ENCODE results near the gene CER1. TPM values are rescaled to one million over a fixed set of nuclear protein-coding genes. Genes with fewer than 3 reads are reported as not detected.

Gene CER1
- total and polyA plus RNA-seq, 2 experiments from 2014 or later = 0.53 TPM; not detected in 1

- Histone ChIP-seq H3K27ac (no peak overlapping the region), H3K9me3 (ENCODE audit: low read depth) (no peaks in the 10 kb centered on the region), H3K9me2 (replicated peaks; ENCODE audit: insufficient read depth) (no peaks in the 10 kb centered on the region), H4K20me1 (ENCODE audit: insufficient read depth, poor library complexity, severe bottlenecking) (no peaks in the 10 kb centered on the region), H3K27me3 (no peaks in the 10 kb centered on the region), H3K4me3 (no peak overlapping the region), H3K4me2 (no peak overlapping the region), H3K79me2 (peaks cover 9% of the 10 kb centered on the region), H2AFZ (no peak overlapping the region), H3K4me1 (ENCODE audit: insufficient read depth) (no peaks in the 10 kb centered on the region), H3K36me3 (replicated peaks; ENCODE audit: insufficient read depth, low read depth) (no peaks in the 10 kb centered on the region)
- DNase-seq (ENCODE audit: low spot score) = no peak
- TF ChIP-seq EZH2phosphoT487 (IDR thresholded peaks at IDR 0.05; ENCODE audit: low read depth, severe bottlenecking, unreplicated experiment) (no peak), EZH2 (IDR thresholded peaks at IDR 0.05; ENCODE audit: borderline replicate concordance) (no peak)
- TF ChIP-seq, protein P1, sequence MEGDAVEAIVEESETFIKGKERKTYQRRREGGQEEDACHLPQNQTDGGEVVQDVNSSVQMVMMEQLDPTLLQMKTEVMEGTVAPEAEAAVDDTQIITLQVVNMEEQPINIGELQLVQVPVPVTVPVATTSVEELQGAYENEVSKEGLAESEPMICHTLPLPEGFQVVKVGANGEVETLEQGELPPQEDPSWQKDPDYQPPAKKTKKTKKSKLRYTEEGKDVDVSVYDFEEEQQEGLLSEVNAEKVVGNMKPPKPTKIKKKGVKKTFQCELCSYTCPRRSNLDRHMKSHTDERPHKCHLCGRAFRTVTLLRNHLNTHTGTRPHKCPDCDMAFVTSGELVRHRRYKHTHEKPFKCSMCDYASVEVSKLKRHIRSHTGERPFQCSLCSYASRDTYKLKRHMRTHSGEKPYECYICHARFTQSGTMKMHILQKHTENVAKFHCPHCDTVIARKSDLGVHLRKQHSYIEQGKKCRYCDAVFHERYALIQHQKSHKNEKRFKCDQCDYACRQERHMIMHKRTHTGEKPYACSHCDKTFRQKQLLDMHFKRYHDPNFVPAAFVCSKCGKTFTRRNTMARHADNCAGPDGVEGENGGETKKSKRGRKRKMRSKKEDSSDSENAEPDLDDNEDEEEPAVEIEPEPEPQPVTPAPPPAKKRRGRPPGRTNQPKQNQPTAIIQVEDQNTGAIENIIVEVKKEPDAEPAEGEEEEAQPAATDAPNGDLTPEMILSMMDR (IDR thresholded peaks at IDR 0.05; ENCODE audit: poor library complexity) = no peak
- WGBS (ENCODE audit: low lambda C conversion rate, missing lambda C conversion rate) = 79% methylated on average over 3 of the region's 3 CpGs
These were observed 43.8 kb downstream of the CER1 start for GRCh38 chr9:14678776-14679175.

- Histone ChIP-seq H4K20me1 (ENCODE audit: insufficient read depth, poor library complexity, severe bottlenecking) (no peaks in the 10 kb centered on the region), H3K4me1 (ENCODE audit: insufficient read depth) (no peaks in the 10 kb centered on the region), H3K4me2 (no peak overlapping the region), H2AFZ (no peak overlapping the region), H3K27me3 (no peaks in the 10 kb centered on the region), H3K9me2 (replicated peaks; ENCODE audit: insufficient read depth) (no peaks in the 10 kb centered on the region), H3K79me2 (peaks cover 9% of the 10 kb centered on the region), H3K4me3 (no peak overlapping the region), H3K9me3 (ENCODE audit: low read depth) (no peaks in the 10 kb centered on the region), H3K36me3 (replicated peaks; ENCODE audit: insufficient read depth, low read depth) (no peaks in the 10 kb centered on the region), H3K27ac (no peak overlapping the region)
- no peak for DNase-seq (ENCODE audit: low spot score)
- TF ChIP-seq EZH2phosphoT487 (IDR thresholded peaks at IDR 0.05; ENCODE audit: low read depth, severe bottlenecking, unreplicated experiment) (no peak), EZH2 (IDR thresholded peaks at IDR 0.05; ENCODE audit: borderline replicate concordance) (no peak)
- TF ChIP-seq, protein P1 (IDR thresholded peaks at IDR 0.05; ENCODE audit: poor library complexity) = no peak
- WGBS (ENCODE audit: low lambda C conversion rate, missing lambda C conversion rate) = 91% methylated on average over 6 of the region's 6 CpGs
These were observed 44.7 kb downstream of the CER1 start for GRCh38 chr9:14677872-14678271.

DNA sequence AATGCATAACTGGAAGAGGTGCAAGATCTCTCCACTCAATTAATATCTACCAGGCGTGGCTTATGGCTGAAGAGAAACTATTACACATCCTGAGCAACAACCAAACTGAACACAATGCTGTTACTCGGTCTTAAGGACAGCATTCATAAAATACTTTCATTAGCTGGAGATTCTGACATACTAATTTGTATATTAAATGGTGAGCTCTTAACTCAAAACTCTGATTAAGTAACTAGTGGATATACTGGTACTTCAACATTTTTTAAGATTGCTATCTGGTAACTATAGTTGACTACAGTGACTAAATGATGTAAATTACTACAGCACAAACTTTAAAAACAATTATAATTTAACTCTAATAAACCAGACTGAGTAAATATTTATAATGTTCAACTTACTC lies 45.1 kb downstream of the CER1 start:
- Histone ChIP-seq H3K4me1 (ENCODE audit: insufficient read depth) (no peaks in the 10 kb centered on the region), H3K36me3 (replicated peaks; ENCODE audit: insufficient read depth, low read depth) (no peaks in the 10 kb centered on the region), H2AFZ (no peak overlapping the region), H3K27ac (no peak overlapping the region), H3K9me3 (ENCODE audit: low read depth) (no peaks in the 10 kb centered on the region), H3K9me2 (replicated peaks; ENCODE audit: insufficient read depth) (no peaks in the 10 kb centered on the region), H3K4me2 (no peak overlapping the region), H4K20me1 (ENCODE audit: insufficient read depth, poor library complexity, severe bottlenecking) (no peaks in the 10 kb centered on the region), H3K27me3 (no peaks in the 10 kb centered on the region), H3K79me2 (peaks cover 6% of the 10 kb centered on the region), H3K4me3 (no peak overlapping the region)
- DNase-seq (ENCODE audit: low spot score) = no peak
- TF ChIP-seq, protein P1 (IDR thresholded peaks at IDR 0.05; ENCODE audit: poor library complexity) = no peak
- TF ChIP-seq EZH2phosphoT487 (IDR thresholded peaks at IDR 0.05; ENCODE audit: low read depth, severe bottlenecking, unreplicated experiment) (no peak), EZH2 (IDR thresholded peaks at IDR 0.05; ENCODE audit: borderline replicate concordance) (no peak)
- WGBS (ENCODE audit: low lambda C conversion rate, missing lambda C conversion rate) = 98% methylated on average over 2 of the region's 2 CpGs

- Histone ChIP-seq H3K9me2 (replicated peaks; ENCODE audit: insufficient read depth) (no peaks in the 10 kb centered on the region), H3K79me2 (no peaks in the 10 kb centered on the region), H3K9me3 (ENCODE audit: low read depth) (no peaks in the 10 kb centered on the region), H3K27ac (no peak overlapping the region), H3K36me3 (replicated peaks; ENCODE audit: insufficient read depth, low read depth) (no peaks in the 10 kb centered on the region), H3K4me3 (no peak overlapping the region), H3K27me3 (no peaks in the 10 kb centered on the region), H2AFZ (no peak overlapping the region), H3K4me2 (no peak overlapping the region), H4K20me1 (ENCODE audit: insufficient read depth, poor library complexity, severe bottlenecking) (no peaks in the 10 kb centered on the region), H3K4me1 (ENCODE audit: insufficient read depth) (no peaks in the 10 kb centered on the region)
- no peak for TF ChIP-seq EZH2phosphoT487 (IDR thresholded peaks at IDR 0.05; ENCODE audit: low read depth, severe bottlenecking, unreplicated experiment)
- TF ChIP-seq, protein P1 (IDR thresholded peaks at IDR 0.05; ENCODE audit: poor library complexity) = no peak
- DNase-seq (ENCODE audit: low spot score) = no peak
- WGBS (ENCODE audit: low lambda C conversion rate, missing lambda C conversion rate) = 62% methylated on average over 3 of the region's 3 CpGs
These were observed 47.9 kb downstream of the CER1 start for GRCh38 chr9:14674630-14675029.

All from hepatocyte (in vitro differentiated cells).